PC-9 (cell line): Measurements from ENCODE around the gene CNTFR.

Experiments used
- EZH2 ChIP-seq: fragments of 200-600 bp; sonication (generic); IDR thresholded peaks from 2 replicates; pipeline ENCODE4 v1.8.0; 2017; ENCODE audit warnings: antibody characterized with exemption, low read depth
- TF ChIP-seq, protein P1 (sequence below): fragments of 200-600 bp; sonication (generic); conservative IDR thresholded peaks from 2 replicates; pipeline ENCODE4 v1.6.1; 2017; ENCODE audit warnings: mixed run types, antibody characterized with exemption, mild to moderate bottlenecking, moderate library complexity

DNA sequence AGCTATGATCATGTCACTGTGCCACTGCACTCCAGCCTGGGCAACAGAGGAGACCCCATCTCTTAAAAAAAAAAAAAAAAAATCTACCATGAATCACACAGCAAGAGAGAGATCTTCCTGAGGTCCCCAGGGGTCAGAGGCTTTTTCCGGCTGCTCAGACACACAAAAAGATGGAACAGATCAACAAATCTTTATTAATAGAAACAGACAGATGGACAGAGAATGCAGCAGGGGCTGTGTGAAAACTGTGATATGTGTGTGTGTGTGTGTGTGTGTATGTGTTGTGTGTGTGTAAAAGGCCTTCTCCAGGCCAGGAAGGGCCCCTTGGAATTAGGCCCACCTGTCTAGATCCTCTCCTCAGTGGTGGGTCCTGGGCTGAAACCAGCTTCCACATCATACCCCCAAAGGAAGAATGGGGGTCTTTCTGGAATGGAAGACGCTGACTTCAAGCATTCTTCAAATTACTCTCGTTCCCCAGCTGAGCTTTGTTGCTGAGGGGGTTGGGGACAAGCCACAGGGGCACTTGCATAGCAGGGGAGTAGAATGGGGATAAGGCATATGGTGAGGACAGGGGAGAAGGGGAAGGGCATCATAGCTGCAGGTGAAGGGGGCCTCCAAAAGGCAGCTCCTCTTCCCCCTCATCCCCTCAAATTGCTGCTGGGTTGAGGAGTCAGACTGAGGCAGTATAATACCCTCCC lies 45.2 kb upstream of the CNTFR start:
- TF ChIP-seq, protein P1, sequence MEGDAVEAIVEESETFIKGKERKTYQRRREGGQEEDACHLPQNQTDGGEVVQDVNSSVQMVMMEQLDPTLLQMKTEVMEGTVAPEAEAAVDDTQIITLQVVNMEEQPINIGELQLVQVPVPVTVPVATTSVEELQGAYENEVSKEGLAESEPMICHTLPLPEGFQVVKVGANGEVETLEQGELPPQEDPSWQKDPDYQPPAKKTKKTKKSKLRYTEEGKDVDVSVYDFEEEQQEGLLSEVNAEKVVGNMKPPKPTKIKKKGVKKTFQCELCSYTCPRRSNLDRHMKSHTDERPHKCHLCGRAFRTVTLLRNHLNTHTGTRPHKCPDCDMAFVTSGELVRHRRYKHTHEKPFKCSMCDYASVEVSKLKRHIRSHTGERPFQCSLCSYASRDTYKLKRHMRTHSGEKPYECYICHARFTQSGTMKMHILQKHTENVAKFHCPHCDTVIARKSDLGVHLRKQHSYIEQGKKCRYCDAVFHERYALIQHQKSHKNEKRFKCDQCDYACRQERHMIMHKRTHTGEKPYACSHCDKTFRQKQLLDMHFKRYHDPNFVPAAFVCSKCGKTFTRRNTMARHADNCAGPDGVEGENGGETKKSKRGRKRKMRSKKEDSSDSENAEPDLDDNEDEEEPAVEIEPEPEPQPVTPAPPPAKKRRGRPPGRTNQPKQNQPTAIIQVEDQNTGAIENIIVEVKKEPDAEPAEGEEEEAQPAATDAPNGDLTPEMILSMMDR = no peak
- TF ChIP-seq EZH2 = no peak
